NCI-H69 (cell line): Measurements from ENCODE around the gene PDCD4.
A peak's percentile ranks its signal among the peaks of the same experiment; 100 is the strongest.

Source experiments
- DNase-seq: peaks from one replicate; lab custom pipeline; 2025; lab: John Stamatoyannopoulos, UW

PDCD4 gene

DNA sequence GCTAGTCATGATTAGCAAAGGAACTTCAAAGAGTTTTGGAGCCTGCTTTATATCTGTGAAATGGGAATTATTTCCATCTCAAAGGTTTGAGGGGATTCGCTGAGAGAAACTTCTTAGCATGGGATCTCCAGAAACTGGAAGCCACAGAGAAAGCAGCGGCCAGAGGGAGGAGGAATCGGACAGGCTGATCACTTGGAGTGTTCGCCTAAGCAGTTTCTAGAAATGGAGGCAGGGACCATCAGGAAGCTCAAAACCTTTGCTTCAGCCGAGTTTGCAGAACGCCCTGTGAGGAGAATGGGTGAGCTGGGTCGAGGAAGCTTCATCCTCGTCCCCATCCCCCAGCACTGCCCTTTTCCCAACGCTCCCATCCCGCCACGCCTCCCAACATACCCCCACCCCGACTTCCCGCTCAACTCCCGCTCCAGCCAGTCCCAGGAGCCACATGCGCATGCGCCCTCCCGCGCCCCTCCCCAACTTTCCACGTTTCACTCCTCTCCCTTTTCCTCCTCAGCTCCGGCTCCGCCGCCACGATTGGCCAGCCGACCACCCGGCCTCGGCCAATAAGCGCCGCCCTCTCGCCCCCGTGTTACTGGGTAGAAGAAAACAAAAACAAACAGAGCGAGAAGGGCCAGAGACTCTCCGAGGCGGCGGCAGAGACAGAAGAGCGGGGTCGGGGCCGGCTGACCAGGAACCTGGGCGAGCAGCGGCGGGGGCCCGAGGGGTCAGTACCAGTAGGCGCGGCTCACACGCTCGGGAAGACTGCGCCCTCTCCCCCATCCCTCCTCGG, at the start of gene PDCD4:
Gene PDCD4, plus strand, starts transcription at position 631 of the 787 bp plus-strand sequence. CDS start 4,100 bp downstream, outside the sequence.
- DNase-seq, result peak; percentile 97

DNA sequence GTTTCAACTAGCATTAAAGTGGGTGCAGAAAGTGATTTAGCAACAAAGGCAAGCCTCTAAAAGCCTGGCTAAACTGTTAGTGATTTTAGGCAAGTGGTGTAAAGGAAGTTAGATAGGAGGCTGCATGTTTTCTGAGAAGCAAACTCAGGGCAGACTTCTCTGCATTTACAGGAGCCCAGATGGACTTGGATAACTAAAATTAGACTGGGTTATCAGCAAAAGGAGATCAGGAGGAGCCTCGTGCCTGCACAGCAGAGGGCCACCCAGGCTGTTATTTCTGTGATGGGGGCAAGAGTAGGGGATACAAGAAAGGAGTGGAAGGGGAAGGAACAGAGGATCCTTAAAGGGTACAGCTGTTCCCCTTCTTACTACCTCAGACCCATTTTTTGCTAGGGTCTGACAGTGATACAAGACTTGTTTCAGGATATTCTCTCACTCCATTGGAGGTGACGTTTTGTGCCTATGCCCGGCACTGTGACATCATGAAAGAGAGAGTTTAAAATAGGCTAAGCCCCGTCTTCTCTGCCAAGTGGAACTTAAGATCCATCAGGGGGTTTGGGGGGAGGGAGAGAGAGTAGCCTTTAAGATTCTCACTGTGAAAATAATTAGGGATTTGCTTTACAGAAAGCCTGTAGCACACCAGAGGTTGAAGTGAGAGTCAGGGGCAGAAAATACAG, 49.6 kb upstream of the PDCD4 start:
- DNase-seq, result no peak

DNA sequence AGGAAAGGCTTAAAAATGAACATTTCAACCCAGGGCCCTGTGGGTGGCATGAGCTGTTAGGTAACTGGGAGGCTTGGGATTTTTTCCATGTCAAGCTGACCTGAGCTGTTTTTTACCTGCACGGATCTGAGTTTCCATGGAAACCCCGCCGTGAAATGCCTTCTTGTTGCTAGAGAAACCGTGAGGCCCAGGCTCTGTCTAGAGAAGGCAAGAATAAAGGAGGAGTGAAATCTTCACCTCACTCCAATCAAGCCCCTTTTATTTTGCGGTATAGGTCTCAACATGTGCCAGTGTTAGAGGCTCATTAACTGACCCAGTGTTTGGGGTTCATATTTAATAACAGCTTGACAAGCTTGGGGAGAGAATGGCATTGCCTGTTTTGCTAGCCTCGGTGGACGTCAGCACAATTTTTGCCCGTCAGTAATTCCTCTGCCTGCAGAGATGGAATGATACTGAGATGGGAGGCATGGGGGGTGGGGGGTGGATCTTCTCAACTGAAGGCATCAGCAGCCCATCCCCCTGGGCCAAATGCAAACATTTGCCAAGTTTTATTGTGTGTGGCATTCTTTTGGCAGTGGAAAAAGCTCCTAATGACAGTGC, 48.9 kb upstream of the PDCD4 start:
- peak; percentile 86 for DNase-seq

DNA sequence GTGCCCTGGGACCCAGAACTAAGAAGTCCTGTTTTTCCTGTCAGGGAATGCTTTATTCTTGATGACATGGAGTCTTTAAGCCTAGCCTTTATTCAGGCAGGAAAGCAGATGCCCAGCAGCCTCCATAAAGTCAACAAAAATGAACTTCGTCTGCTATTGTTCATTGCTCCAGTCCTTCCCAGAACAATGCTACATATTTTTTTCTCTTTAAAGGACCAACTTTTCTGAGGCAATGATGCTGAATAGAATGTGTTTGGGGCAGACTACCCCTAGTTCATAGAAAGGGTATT, 47.6 kb upstream of the PDCD4 start:
- no peak for DNase-seq

DNA sequence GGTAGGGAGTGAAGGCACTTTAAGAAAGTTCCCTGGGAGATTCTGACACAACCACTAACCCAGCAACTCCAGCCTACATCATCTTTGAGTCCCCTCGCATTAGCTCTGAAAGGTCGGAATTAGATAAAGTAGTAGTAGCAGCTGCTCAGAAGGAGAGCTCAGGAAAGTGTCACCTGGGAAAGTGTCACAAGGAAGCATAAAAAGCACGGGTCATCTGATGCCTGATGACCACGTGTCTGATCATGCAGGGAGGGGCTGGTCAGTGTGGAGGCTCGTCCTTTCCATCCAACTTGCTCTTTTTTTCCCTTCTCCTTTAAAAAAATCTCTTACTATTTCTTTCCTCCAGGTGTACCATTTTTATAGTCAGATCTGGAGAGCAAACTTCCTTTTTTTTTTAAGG, 47.1 kb upstream of the PDCD4 start:
- no peak for DNase-seq

DNA sequence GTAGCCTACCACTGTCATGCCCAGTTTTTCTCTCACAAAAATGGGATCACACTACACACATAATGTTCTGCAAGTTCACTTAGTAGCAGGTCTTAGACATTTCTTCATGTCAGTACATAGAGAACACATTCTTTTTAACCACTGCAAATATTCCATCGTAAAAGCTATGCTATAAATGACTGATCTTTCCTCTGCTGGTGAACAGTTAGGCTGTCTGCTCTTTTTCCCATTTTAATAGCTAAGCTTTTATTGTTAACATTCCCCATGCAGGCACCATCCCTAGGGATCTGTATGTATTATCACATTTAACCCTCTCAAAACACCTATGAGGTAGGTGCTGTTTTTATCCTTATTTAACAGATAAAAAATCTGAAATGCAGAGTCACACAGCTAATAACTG, 46.2 kb upstream of the PDCD4 start:
- no peak for DNase-seq

DNA sequence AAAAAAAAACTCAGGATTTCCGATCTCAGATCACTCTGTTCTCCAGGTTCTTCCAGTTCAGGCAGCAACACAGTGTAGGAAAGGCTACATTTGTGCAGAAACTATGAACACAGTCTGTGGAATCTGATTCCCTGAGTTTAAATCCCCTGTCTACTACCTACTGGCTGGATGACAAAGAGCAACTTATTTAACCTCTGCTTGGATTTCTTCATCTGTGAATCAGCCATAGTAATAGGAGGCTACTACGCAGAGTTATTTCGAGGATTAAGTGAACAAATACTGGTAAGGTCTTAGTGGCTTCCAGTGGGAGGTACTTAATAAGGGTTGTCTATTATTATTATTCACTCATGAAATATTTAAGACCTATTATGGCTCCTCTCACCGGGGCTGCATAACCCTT, 44.3 kb upstream of the PDCD4 start:
- no peak for DNase-seq

DNA sequence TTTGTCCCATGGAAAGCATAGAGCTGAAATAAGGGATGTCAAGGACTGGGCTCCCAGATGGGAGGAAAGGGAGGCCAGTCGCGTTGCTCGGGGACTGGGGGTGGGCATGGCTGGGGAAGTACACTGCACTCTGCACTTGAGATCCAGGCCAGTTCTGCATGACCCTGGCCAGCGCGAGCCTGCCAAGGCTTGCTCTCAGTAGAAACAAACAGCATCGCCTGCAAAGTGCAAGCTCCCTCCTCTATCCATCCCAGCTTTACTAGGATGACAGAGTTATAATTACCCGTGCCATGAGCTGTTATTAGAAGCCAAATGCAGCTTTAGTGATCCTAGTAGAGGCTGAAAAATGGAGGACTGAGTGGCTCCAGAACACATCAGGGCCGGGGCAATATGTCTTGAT, 43.9 kb upstream of the PDCD4 start:
- DNase-seq, result peak; percentile 64

DNA sequence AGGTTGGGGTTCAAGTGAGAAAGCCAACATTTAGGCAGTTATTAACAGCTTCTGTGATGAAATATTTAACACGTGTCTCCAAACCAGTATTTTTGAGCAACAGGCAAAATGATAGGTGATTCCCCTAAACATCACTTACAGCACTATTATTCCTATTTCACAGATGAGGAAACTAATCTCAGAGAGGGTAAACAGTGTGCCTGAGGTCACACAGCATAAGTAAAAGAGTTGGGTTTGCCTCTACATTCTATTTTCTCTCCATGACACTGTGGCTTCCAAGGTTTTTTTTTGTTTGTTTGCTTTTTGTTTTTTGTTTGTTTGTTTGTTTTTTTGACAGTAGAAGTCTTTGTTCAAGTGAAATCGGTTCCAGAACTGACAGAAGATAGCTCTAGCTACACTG, 43.2 kb upstream of the PDCD4 start:
- DNase-seq, result no peak

DNA sequence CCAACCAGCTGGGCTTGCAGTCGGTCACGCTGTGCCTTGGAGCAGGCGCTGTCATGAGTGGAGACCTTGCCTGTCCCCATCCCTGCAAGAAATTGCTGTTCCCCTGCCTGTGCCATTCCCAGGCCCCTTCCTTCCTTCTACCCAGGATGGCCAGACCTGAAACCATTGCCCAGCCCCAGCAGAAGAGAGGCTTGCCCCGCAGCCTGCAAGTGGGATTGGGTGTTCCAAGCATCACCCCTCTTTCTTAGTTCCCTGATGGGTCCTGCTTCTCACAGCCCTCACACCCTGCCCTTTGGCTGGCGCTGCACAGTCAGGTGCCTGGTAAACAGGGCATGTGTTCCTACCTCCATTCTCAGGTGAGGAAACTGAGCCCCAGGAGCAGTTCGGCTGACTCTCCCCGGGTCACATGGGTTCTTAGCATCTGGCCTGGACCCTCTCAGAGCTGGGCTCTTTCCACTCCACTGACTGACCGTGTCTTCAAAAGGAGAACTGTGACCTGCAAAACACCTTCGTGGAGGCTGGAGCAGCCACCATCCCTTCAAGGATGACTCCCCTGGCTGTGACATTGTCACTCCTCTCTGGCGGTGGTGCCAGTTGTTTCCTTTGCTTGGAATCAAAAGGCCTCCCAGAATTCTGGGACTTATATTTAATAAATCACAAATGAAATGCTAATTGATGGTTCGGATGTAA, 41.9 kb upstream of the PDCD4 start:
- DNase-seq, result no peak

DNA sequence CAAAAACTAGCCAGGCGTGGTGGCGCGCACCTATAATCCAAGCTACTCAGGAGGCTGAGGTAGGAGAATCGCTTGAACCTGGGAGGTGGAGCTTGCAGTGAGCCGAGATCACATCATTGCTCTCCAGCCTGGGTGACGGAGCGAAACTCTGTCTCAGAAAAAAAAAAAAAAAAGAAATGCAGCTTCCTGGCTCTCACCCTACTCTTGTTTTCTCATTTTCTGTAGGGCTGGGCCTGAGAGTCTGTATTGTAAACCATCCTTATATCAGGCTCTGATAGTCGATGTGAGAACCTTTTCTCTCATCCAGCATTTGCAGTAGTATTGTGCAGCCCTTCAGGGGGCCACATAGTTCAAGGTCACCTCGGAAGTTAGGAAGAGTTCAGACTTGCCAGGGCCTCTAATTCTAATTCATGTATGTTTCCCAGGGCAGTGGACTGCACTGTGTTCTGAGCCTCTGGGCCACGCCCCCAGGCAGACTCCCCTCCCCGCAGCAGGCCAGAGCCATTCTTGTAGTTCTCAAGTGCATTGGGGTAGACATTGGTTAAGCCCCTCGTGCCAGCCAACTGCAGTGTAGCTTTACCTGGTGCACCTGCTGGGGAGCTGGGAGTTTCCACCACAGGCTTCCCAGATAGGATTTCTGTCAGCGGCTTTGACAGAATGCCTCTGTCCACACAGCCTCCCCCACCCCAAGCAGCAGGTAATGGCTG, 38.3 kb upstream of the PDCD4 start:
- DNase-seq, result peak; percentile 48

DNA sequence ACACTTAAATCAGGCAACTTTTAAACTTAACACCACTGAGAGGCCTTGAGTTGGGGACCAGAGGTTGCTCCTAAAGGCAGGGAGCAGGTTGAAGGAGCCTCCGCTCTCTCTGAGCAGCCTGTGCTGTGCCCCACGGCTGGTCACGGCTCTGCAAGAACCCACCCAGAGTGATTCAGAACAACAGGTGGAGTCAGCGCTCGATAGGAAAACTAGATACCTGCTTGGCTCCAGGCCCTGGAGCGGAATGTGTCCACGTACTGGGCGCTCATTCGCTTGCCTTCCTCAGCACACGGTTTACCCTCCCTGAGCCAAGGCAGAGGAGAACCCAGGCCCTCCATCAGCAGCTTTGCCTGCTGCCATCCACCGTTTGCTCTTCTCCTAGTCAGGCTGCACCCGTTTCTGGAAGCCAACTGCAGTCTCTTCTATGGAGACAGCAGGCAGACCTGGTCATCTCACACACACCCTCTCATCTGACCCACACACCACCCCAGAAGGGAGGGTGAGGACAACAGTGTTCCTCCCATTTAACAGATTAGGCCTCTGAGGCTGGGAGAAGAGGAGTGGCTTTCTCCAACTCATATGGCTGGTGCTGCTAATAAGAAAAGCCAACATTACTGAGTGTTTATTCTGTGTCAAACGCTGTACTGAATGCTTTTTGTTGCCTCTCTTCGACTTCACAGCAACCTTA, 37.6 kb upstream of the PDCD4 start:
- peak; percentile 32 for DNase-seq

DNA sequence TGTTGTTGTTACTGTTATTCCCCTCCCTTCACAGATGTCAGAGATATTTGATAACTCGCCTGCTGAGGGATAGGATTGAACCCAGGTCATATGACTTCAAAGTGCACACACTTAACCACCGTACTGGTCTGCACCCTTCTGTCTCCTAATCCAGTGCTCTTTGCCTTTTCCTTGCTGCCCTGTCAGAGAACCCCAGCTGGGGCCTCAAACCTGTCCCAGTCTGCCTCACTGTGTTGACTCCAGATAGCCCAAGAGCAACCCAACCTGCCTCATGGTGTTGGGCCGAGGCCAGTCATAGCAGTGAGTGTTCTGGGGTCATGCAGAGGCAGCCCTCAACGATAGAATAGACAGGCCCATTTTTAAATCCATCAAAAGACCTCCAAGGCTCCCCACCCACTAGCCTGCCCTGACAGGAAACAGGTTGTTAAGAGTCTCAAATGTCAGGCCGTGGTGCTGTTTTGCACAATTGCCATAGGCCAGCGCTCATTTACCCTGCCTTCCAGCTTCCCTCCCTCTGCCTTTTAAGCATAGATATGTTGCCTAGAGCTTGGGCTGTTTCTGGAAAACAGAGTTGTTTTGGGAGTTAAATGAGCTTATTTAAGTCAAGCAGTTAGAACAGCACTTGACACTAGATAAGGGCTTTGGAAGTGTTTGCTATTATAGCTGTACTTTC, 37.0 kb upstream of the PDCD4 start:
- DNase-seq, result peak; percentile 88

DNA sequence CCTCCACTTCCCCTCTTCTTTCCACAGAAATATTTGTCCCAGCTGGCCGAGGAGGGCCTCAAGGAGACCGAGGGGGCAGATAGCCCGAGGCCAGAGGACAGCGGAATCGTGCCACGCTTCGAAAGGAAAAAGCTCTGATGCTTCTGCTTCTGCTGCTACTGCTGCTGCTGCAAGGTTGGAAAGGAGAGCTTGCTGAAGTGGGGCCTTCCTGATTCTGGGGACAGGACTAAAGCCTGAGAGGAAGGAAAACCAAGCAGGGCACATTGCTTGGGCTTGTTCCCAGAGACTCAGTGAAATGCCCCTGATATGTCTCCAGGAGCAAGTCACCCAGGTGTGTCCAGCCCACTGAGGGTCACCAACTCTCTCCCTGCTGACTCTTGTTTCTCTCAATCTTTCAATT, 35.9 kb upstream of the PDCD4 start:
- DNase-seq, result no peak

DNA sequence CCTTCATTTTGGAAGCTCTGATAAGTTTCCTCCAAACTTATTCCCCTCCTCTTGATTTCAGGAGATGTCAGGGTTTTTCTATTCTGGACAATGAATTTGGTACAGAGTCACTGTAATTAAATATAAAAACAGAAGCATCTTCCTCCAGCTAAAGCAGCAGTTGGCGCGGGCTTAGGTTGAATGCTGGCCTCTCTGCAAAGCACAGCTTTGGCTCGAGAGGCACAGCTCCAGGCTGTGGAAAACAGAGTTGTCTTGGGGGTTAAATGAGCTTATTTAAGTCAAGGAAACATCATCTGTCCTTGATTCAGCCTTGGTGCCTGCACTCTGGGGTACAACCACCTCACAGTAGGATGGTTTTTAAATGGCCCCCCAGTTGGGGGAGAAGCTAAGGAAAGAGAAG, 35.0 kb upstream of the PDCD4 start:
- DNase-seq, result no peak

DNA sequence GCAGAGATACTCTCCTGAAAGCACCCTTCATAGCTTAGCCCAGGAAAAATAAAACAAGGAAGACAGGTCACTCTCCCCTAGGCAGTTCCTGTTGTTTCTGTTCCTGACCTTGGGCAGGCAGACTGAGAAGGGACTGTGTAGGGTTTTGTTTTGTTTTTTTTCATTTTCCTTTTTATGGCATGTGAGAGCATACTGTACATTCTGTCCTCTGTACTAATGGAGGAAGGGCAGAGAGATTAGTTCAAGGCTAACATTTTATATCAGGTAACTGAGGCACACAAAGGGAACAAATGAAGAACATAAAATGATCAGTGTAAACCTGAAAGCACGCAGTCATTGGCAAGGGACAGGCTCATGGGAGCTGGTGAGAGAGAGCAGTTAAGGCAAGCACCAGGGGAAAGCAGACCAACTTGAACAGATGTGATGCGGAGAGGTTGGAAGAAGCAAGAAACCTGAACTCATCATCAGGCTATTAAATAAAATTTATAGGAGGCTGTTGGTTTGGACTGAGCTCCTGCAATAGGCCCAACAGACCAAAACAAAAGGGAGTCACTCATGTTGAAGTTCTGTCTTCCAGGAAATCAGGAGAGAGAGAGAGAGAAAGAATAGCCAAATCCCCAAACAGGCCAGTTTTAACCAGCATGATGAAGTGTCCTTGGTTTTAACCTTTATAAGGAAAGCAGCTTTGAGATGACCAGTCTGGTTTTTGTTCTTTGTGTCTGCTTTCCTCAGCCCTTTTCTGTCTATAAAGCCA, 34.1 kb upstream of the PDCD4 start:
- DNase-seq, result peak; percentile 43

DNA sequence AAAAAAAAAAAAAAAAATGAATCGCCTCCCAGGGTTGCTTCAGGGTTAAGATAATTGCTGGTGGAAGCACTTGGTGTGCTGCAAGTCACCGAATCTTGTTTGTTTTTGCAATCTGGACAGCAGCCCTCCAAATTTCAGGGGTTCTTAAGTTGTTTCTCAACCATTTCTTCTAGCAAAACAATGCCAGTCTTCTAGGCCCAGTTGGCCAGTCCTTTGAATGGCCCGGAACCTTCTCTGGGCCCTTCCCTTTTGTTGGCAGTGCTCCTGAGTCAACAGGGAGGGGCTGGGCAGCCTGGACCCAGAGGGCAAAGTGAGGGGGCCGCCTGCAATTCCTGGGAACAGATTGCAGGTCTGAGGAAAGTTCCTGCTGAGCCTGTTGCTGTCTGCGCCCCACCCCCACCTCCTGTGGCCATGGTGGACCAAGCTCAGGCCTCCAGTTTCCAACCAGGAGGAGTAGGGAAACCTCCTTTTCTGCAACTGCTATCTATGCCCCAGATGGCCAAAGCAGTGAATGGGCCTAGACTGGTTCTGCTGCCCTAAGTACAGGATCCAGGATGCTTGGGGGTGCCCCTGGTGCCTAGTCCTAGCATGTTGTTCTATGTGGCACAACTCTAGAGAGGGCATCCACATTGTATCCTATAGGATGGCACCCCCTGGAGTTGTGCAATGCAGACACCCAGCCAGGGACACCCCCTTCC, 31.4 kb upstream of the PDCD4 start:
- peak; percentile 81 for DNase-seq

DNA sequence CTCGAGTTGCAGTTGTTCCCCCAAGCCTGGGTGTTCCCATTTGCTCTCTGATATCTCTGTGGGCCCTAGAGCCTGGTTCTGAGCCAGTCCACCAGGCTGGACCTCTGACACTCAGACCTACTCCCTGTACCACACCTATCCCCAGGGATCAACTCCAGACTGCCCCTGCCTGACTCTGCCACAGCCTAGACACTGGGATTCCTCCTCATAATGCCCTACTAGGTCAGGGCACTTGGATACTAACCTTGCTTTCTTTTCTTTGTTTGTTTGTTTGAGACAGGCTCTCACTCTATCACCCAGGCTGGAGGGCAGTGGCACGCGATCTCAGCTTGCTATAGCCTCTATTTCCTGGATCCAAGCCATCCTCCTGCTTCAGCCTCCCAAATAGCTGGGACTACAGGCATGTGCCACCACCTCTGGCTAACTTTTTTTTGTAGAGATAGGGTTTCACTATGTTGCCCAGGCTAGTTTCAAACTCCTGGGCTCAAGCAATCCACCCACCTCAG, 30.8 kb upstream of the PDCD4 start:
- no peak for DNase-seq

DNA sequence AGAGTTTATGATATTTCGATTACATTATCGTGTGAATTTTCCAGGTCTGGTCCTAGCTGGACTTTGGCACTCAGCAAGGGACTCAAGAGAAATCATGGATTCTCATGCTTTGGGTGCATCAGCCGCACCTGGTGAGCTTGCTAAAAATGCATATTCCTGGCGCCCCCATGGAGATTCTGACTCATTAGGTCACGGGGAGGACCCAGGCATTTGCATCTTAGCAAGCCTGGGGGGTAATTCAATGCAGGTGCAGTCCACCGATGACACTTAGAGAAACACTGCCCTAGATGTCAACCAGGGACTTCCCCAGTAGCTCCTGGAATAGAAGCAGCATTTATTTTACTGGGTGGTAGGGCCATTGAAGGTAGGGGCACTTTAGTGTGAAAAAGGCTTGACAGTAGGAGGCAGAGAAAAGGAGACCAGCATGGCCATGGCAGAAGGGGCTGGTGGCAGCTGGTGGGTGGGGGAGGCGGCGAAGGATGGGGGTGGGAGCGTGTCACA, 29.9 kb upstream of the PDCD4 start:
- no peak for DNase-seq
